Medulla oblongata (tissue), 1 donor: ENCODE results near the gene ADAMTS9.
"Not testable (repeated sequence)": the region's sequence is repeated elsewhere in the genome, so short reads cannot be mapped to it uniquely, and the experiment has no call there.

ENCODE experiments used
- DNase-seq: peaks from one replicate; pipeline ENCODE4 v3.0.0-alpha.2; 2015; ENCODE audit errors: extremely low spot score

The ADAMTS9 gene

DNA sequence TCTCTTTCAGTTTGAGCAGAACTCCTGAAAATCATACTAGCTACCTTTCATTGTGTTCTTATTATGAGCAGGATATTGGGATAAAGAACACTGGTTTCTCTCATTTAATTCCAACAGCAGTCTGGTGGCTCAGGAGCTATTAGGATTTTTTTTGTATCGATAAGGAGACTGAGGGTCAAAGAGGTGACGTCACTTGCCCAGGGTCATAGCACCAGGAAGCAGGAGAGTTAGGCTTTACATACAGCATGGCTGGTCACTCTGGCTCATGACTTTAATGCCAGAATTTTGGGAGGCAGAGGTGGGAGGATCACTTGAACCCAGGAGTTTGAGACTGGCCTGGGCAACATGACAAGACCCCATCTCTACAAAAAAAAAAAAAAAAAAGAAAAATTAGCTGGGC is 113.6 kb downstream of the ADAMTS9 start:
- DNase-seq, result no peak

DNA sequence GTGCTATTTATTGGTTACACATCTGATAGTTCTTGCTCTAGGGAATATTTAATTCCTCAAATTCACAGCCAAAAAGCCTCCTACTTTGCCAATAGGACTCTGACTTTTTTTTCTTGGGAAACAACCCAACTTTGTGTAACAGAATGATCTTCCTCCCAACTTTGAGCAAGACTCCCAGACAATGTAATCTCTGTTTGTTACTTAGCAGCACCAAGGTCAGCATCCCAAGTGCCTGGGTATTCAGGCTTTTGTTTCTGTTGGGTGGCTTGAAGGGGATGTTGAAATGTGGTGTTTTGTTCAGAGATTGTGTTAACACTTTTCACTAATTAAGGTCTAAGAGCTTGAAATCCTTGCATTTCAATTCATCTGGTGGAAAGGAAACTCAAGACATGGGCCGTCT is 115.8 kb downstream of the ADAMTS9 start:
- peak; percentile 42 for DNase-seq

DNA sequence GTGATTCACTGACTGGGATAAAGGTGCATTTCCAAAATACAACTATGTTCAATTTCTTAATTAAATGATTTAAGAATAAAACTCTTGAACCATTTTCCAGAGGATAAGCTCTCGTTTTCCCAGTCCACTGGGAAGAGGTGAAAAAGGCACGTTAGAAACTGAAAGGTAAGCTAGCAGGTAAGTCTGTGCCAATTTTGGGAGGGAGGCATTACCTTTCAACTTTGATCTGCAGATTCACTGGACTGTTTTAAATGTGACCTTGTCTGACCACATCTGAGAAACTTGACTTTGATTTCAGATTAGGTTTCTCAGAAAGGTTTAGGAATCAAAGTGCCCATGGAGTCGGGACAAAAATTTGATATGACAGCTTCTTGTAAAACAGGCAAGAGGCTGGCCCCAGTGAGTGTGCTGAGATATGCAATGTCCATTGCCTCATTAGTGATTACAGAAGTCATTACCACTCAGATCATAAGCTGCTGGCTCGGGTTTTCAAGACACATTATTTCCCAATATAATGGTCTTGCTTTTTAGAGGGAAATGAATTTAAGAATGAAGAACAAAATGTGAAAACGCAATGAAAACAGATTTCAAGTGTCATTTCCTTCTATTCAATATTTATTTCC is 118.8 kb downstream of the ADAMTS9 start:
- no peak for DNase-seq

DNA sequence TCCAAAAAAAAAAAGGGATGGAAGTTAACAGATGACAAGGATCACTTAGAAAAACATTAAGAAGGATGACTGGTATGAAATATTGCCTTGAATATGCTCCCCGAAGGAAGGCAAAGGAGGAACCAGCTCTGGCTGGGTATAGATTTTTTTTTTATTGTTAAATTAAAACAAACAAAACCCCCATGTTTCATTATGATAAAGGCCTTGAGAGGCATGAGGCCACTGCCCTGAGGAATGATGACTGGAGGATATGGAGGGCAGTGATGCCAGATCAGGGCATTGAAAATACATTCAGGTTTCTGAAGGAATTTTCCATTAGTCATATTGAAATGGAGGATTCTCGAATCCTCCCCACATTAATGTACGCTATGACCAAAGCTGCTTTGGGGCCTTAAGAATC is 120.9 kb downstream of the ADAMTS9 start:
- DNase-seq, result no peak

DNA sequence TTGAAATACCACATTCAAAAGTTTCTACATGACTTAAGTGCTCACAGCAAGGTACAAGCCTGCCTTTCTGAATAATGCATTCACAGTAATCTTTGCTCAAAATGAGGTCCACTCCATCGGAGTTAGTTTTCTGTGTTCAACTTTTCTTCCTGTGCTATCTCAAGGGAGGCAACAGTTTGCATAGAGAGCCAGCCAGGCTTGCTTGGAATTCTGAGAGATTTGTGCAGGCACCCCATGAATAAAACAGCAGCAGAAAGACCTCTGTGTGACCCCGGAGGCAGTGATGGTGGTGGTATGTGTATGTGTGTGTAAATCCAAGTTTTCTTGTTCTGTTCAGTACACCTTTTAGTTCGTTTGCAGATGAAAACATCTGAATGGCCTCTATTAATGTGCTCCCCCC is 124.0 kb downstream of the ADAMTS9 start:
- DNase-seq, result no peak

DNA sequence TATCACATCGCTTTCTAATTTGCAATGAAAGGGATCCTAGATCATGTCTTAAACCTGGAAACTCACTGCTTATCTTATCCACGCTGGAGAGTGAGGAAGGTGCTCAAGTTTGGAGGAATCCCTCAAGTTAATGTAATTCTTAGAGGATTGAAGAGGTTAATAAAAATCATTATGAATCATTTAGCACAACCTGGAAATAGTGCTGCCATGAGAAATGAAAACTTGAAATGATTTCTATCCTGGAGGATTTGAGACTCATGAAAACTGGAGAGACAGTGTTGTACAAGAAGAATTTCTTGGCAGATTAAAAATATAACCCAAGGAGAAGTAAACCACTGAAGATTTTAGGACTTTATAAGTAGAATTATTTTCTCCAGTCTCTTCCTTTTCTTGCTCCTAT is 125.9 kb downstream of the ADAMTS9 start:
- DNase-seq, result no peak

DNA sequence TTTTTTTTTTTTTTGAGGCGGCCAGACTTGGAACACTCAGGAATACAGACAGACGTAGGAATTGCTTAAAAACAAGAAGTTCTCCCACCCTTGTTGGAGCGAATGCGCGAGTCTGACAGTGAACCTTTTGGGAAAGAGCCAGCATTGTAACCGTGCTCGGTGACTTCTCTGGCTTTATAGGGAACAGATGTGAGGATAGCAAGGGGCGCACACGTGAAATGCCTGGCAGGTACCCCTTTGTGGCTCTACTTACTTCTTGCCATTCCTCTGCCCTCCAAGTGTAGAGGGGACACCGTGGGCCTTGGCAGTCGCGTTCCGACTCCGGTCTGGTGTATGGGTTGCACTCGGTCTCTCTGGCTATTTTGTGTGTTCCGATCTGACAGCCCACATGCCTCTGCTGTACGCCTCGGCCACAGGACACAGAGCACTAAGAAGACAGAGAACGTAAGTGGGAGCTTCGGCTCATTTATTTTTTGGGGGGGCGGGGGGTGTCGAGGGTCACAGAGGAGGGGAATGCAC is 126.4 kb downstream of the ADAMTS9 start:
- DNase-seq, result no peak

DNA sequence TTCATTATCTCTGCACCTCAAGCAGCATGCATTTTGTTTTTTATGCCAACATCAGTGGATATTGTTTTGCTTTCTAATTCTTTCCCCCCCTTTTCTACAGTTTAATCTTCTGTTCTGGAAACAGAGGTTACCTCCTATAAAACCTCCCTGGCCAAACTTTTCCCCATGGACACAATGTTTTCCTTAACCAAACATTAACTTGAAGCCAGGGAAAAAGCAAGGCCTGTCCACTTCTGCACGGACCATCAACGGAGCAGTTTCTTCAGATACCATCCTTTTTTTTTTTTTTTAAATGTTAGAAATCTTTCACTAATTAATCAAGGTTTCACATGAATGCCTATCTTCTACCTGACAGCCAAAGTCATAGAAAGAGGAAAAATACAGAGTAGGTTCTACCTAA is 127.0 kb downstream of the ADAMTS9 start:
- DNase-seq, result no peak

DNA sequence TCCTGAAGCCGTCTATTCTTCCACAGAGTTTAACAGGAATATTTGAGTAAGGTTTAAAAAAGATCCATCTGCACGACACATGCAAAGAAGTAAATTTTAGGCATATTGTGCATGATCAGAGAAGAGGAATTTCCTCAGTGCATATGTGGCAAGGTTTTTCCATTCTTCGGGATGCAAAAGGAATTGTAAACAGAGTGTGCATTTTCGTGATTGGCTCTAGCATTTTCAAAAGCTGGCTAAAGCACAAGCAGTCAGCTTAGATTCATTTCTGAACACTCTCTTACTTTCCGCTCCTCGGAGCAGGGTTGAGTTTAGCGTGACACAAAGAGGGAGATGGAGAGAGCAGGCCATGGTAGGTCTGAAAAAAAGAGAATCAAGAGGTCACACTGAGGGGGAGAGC is 128.2 kb downstream of the ADAMTS9 start:
- DNase-seq, result no peak

DNA sequence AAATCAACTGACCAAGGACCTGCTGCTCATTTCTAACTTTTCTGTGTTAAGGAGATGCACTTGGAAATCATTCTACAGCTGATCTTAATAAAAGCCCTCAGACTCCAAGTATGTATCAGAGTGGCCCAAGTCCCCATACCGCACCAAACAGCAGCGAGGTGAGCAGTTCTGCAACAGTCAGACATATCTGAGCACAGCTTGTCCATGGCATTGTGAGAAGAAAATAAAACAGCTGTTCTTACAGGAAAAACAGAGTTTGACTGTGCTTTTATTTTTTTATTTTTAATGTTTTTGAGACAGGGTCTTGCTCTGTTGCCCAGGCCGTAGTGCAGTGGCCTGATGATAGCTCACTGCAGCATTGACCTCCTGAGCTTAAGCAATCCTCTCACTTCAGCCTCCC is 131.8 kb downstream of the ADAMTS9 start:
- no peak for DNase-seq

DNA sequence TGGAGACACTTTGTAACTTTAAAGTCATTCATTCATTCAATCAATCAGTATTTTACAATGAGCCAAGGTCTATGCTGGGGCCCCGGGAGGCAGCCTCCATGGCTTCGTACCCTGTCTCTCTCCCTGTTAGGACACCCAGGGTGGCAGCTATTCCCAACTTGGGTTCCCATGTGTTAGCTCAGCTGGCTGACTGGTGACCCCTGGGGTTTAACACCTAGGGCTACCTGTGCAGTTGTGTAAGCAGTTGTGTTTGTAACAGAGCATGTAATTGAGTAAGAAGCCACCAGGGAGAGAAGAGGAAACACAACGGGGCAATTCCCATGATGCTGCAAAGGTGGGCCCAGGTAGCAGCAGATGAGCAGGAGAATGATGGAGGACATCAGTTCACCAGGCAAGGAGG is 132.4 kb downstream of the ADAMTS9 start:
- DNase-seq, result no peak

DNA sequence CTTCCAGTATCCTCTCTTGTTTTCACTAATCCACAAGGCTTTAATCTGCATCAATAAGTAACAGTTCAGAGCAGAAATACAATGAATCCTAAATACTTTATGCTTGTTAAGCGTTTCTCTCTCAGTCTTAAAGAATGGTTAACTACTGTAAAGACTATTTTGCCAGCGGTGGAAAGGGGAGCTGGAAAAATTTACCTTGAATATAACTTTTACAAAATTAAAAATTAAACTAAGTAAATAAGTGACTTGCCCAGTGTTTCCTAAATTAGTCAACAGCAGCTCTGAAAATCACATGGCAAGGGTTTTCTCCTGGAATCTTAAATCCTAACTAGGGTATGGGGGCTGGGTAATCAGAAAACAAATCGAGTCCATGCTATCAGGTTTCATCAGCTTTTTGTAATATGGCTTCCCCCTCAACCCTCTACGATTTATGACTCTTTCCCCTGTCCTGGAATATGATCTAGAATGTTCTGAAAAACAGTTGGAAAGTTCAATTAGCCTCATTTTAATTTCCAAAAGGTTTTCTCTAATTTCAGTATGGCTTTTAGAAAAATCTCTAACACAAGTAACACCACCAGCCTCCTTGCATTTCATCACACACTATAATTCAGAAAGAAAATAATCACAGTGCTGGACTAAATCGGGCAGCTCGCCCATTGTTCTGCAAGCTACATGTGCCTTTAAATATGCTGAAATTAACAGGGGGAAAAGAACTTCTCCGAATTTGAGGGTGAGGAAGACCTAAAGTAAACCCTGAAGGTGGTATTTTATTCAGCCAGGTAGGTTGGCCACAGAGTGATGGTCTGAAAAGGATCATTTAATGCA is 133.5 kb downstream of the ADAMTS9 start:
- DNase-seq, result no peak

DNA sequence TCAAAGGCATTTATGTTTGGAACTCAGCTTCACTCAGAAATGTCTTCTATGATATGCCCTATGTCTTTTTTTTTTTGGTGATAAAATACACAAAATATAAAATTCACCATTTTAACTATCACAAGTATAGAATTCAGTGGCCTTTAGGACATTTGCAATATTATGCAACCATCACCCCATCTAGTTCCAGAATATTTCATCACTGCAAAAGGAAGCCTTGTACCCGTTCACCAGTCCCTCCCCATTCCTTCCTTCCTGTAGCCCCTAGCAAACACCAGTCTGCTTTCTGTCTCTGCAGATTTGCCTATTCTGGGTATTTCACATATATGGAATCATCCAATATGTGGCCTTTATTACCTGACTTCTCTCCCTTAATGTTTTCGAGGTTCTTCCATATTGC is 134.8 kb downstream of the ADAMTS9 start:
- no peak for DNase-seq

DNA sequence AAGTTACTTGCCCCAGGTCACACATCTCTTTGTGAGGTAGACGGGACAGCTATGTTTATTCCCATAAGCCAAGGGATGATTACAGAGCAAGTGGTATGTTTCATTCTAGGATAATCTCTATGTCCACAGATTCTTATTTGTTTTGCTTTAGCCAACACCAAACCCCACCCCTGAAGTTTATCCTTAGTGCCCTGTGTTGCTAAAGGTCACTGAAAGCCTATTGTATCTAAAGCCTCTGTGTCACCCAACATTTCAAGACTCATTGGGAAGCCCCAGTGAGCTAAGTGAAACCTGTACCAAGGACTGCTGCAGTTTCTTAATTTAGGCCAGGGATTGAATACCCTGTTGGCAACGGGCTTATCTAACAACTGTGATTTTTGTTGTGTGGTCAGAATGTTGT is 135.6 kb downstream of the ADAMTS9 start:
- no peak for DNase-seq

DNA sequence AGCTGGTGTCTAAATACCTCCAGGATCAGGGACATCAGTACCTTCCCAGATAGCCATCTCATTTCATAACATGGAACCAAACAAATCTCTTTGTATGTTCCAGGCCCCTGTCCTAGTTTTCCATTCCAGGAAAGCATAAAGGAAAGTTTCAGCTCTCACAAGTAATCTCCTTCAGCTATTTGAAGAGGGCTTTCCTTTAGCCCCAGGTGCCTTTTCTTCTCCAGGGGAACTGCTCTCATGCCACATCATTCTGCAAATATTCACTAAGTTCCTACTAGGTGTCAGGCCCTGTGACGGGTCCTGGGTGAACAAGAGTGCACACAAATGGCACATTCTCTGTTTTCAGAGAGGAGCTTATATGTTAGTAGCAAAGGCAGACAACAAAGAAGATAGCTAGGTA is 136.1 kb downstream of the ADAMTS9 start:
- no peak for DNase-seq

DNA sequence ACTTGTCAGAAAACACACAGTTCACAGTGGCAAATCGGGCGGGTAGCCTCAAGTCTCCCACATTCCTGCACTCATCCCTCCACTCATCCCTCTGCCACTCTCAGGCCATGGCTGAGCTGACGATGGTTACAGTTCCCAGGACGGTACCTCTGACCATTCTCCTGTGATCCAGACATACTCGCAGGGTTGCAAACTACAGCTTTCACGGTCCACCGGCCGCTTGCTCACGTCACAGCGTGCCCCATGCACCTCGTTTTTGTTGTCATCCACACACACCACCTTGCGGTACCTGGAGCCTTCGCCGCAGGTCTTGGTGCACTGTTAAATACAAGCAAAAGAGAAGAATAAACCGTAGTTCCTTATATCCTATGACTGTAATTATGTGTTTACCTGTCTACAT is 137.1 kb downstream of the ADAMTS9 start:
- no peak for DNase-seq

DNA sequence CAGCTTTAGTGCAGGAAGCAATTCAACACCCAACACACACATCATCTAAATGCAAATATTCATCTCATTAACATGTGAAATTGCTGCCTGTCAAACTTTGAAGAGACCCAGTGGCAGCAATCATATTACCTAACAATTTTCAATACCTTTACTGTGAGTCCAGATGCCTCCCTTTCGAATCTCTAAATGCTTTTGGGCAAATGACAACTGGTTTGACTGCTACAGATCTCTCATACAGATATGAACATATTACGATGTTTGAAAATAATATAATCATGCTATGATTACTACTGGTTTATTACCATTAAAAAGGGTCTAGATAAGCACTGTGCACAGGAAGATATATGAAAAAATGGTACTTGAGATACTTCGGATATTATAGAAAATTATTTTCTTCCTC is 137.9 kb downstream of the ADAMTS9 start:
- no peak for DNase-seq

DNA sequence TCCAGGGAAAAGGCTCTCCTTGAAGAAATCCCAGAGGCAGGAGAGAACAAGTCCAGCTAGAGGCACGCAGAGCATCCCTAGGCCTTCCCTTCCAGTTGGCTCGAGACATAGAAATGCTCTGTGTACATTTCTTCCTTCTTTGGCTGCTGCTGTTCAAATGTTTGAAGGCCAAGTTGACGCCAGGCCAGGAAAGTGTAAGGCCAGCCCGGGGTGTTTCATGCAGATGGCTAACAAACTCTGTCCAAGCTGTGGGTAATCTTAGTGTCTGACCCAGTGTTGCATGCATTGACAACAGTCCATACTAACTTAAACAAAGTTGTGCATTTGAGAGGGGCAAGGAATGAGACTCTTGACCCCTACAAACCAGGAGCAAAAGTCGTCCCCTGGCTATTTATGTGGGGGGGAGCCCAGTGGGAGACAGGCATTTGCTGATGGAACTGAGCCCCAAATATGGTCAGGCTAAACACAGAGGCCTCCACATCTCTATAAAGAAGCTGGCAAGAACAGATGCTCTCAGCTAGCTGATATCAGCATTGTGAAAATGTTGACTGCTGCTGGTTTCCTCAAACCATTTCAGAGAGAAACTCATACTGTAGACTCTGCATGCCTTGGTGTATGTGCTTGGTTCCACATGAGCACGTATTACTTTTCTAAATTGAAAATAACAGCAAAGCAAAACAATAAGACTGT is 139.5 kb downstream of the ADAMTS9 start:
- DNase-seq, result peak; percentile 56

DNA sequence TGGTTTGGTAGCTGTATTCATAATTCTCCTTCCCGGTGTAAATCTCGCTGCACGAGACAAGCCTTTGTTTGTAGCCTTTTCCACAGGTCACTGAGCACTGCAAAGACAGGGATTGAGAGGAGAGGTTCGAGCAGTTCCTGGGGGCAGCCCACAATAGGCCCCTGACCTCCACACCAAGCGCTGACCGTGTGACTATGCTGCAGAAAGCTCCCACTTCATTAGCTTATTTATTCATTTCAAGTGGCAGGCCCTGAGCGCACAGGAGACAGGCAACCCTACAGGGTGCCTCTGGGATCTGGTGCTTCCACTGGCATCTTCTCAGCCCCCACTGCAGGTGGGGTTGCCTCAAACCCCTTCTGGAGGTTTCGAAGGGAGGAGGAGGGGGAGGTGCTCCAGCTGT is 140.9 kb downstream of the ADAMTS9 start:
- no peak for DNase-seq

DNA sequence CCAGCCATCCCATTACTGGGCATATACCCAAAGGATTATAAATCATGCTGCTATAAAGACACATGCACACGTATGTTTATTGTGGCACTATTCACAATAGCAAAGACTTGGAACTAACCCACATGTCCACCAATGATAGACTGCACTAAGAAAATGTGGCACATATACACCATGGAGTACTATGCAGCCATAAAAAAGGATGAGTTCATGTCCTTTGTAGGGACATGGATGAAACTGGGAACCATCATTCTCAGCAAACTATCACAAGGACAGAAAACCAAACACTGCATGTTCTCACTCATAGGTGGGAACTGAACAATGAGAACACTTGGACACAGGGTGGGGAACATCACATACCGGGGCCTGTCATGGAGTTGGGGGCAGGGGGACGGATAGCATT is 142.6 kb downstream of the ADAMTS9 start:
- DNase-seq, result not testable (repeated sequence)

DNA sequence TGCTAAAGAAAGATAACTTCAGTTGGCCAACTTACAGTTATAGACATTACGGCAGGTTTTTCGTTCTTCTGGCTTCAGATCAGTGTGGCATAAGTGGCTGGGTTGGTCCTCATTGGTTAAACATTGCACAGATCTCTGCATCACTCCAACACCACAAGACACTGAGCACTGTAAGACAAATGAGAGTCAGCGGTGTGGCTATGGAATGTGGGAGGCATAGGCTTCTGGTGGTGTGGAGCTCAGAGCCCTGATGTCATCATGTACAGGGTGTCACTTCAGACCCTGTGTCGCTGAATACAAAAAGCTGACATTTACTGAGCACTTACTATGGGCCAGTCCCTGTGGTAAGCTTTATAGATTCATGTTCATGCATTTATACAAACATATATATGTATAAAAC is 146.0 kb downstream of the ADAMTS9 start:
- DNase-seq, result no peak

DNA sequence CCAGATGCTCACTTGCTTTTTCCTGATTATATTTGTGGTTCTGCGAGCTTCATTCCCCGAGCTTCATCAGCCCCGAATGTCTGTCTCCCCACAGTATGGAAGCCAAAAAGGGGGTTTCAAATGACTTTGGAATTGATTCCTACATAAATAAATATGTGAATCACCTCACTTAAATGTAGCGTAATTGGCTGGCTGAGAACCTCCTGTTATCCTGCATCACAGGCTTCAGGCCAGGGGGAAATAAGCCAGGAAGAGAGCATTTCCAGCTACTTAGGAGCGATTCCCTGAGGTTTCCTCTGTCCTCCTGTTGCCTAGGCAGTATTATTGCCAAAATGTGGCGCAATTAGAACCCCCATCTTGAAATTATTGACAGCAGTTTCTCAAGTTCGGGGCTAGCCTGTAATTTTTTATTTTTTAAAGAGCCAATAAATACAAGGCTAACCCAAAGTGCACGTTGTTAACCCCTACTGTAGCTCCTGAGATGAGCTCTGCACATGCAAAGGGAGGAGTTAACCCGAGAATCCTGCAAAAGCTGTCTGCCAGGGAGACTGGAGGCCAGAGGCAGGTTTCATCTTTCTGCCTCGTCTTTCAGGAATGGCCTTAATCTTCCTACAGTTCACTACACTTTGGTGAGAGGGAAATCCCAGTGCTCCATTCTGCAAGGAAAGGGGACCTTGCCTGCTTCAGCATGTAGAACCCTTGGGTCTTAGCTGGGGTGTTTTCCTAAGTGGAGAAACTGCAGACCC is 148.2 kb downstream of the ADAMTS9 start:
- peak; percentile 19 for DNase-seq
